HCT116 (cell line): ENCODE results near the gene DYNLT2. TPM values are rescaled to one million over a fixed set of nuclear protein-coding genes. Genes with fewer than 3 reads are reported as not detected.

ENCODE experiments used
- ATAC-seq: fragments of 200-7000 bp; cut with Tn5 transposase; 2 replicates; pipeline ENCODE4 v1.9.1; 2020; ENCODE audit warnings: mild to moderate bottlenecking, moderate library complexity
- BruUV-seq: library from RNA; stranded (reverse); fragments of 400-500 nt; replicated peaks from 2 replicates; lab custom pipeline; 2021; lab: Mats Ljungman, UMichigan
- CTCF ChIA-PET: fragments of 300-600 bp; sonication (Branson Sonifier 250); formaldehyde crosslinking; loops from one replicate; lab custom pipeline; 2021; ENCODE audit warnings: antibody characterized with exemption; lab: Charles Lee
- POLR2A ChIA-PET: fragments of 300-600, 350-600 bp; sonication (Branson Sonifier 250); formaldehyde crosslinking; loops from one replicate; lab custom pipeline; 2021; ENCODE audit warnings: antibody characterized with exemption; lab: Charles Lee
- RAD21 ChIA-PET, 2 experiments: fragments of 300-600 bp; sonication (Branson Sonifier 250); formaldehyde crosslinking; loops; one replicate each; lab custom pipeline; 2023; ENCODE audit warnings: low total read pairs in 2 of 2; ENCODE audit not compliant: uncharacterized antibody in 2 of 2, unreplicated experiment in 2 of 2, low non-redundant PET in 1 of 2; lab: Charles Lee
- DNase-seq: peaks from one replicate; pipeline ENCODE4 v3.0.0-alpha.2; 2010; ENCODE audit warnings: low read depth, low spot score
- H2AFZ ChIP-seq: fragments of 200-600 bp; shearing (Covaris generic), sonication (generic); 2 replicates; pipeline ENCODE4 v1.6.1; 2017; ENCODE audit warnings: low read depth, mixed run types, mixed read lengths, antibody characterized with exemption, low read length; ENCODE audit not compliant: poor library complexity, severe bottlenecking
- H3K27ac ChIP-seq: 2 replicates; pipeline ENCODE4 v1.5.1; 2012; ENCODE audit warnings: low read depth, low read length
- H3K27me3 ChIP-seq: fragments of 200-600 bp; sonication (generic); 2 replicates; pipeline ENCODE4 v1.6.1; 2016; ENCODE audit warnings: mixed run types, low read length, mixed read lengths; ENCODE audit not compliant: insufficient read depth
- H3K36me3 ChIP-seq, 2 experiments: fragments of 200-500 bp in 1 of 2; fragments of 200-600 bp in 1 of 2; sonication (Bioruptor generic) in 1 of 2; sonication (generic) in 1 of 2; 2 replicates each; pipeline versions ENCODE4 v1.5.1 to v1.6.1; 2014 to 2016; ENCODE audit warnings: low read length in 2 of 2, inconsistent platforms in 1 of 2, mixed read lengths in 1 of 2, mixed run types in 1 of 2; ENCODE audit not compliant: insufficient read depth in 2 of 2, control insufficient read depth in 1 of 2
- H3K4me1 ChIP-seq, 2 experiments: fragments of 200-600 bp in 1 of 2; sonication (generic) in 1 of 2; 2 replicates each; pipeline versions ENCODE4 v1.5.1 to v1.6.1; 2012 to 2017; ENCODE audit warnings: low read length in 2 of 2, inconsistent platforms in 1 of 2, mild to moderate bottlenecking in 1 of 2, mixed read lengths in 1 of 2, mixed run types in 1 of 2, moderate library complexity in 1 of 2; ENCODE audit not compliant: insufficient read depth in 2 of 2, control insufficient read depth in 1 of 2
- H3K4me2 ChIP-seq: fragments of 200-600 bp; sonication (generic); 2 replicates; pipeline ENCODE4 v1.6.1; 2017; ENCODE audit warnings: mixed run types, low read length, mixed read lengths
- H3K4me3 ChIP-seq, 2 experiments: fragments of 200-600 bp in 1 of 2; sonication (generic) in 1 of 2; replicated peaks in 1 of 2; 2 replicates each; pipeline ENCODE4 v1.5.1; 2011 to 2016; ENCODE audit warnings: low read length in 2 of 2, control low read depth in 1 of 2, low read depth in 1 of 2, mild to moderate bottlenecking in 1 of 2, mixed read lengths in 1 of 2, mixed run types in 1 of 2
- H3K79me2 ChIP-seq: fragments of 200-600 bp; sonication (generic); 2 replicates; pipeline ENCODE4 v1.6.1; 2017; ENCODE audit warnings: mild to moderate bottlenecking, mixed run types, low read length, moderate library complexity, mixed read lengths; ENCODE audit not compliant: insufficient read depth
- H3K9ac ChIP-seq: fragments of 200-600 bp; sonication (generic); 2 replicates; pipeline ENCODE4 v1.6.1; 2016; ENCODE audit warnings: low read length, mixed read lengths
- H3K9me2 ChIP-seq: fragments of 200-600 bp; sonication (generic), shearing (Covaris generic); 2 replicates; pipeline ENCODE4 v1.6.1; 2017; ENCODE audit warnings: mixed run types, mild to moderate bottlenecking, moderate library complexity; ENCODE audit not compliant: insufficient read depth
- H3K9me3 ChIP-seq, 2 experiments: fragments of 200-500 bp in 1 of 2; fragments of 200-600 bp in 1 of 2; sonication (Bioruptor generic) in 1 of 2; sonication (generic) in 1 of 2; 2 replicates each; pipeline ENCODE4 v1.6.1; 2014 to 2017; ENCODE audit warnings: low read length in 2 of 2, mixed read lengths in 2 of 2, inconsistent platforms in 1 of 2, low read depth in 1 of 2, mild to moderate bottlenecking in 1 of 2, mixed run types in 1 of 2, moderate library complexity in 1 of 2; ENCODE audit not compliant: control insufficient read depth in 1 of 2, insufficient read depth in 1 of 2
- H4K20me1 ChIP-seq: fragments of 200-600 bp; sonication (generic), shearing (Covaris generic); 2 replicates; pipeline ENCODE4 v1.6.1; 2017; ENCODE audit warnings: mixed run types, mild to moderate bottlenecking, moderate library complexity; ENCODE audit not compliant: insufficient read depth
- CBX3 ChIP-seq: IDR thresholded peaks from 2 replicates; pipeline ENCODE4 v1.6.1; 2012; ENCODE audit warnings: low read depth
- CEBPB ChIP-seq: IDR thresholded peaks from 2 replicates; pipeline ENCODE4 v1.6.1; 2012; ENCODE audit warnings: low read depth
- EZH2phosphoT487 ChIP-seq: fragments of 200-600 bp; IDR thresholded peaks from 2 replicates; pipeline ENCODE4 v1.6.1; 2018; ENCODE audit warnings: antibody characterized with exemption, borderline replicate concordance
- FOSL1 ChIP-seq: IDR thresholded peaks from 2 replicates; pipeline ENCODE4 v1.6.1; 2012; ENCODE audit warnings: low read depth
- JUND ChIP-seq: IDR thresholded peaks from 2 replicates; pipeline ENCODE4 v1.6.1; 2012
- RAD21 ChIP-seq: IDR thresholded peaks from 2 replicates; pipeline ENCODE4 v1.6.1; 2012; ENCODE audit warnings: low read depth, mild to moderate bottlenecking
- TCF7L2 ChIP-seq: IDR thresholded peaks from 2 replicates; pipeline ENCODE4 v1.7.0; 2011; ENCODE audit warnings: borderline replicate concordance, inconsistent platforms; ENCODE audit not compliant: insufficient read depth, insufficient read length; ENCODE audit errors: extremely low read depth
- YY1 ChIP-seq: IDR thresholded peaks from 2 replicates; pipeline ENCODE4 v1.6.1; 2011; ENCODE audit warnings: low read length, low read depth, moderate library complexity, mild to moderate bottlenecking; ENCODE audit not compliant: insufficient replicate concordance; ENCODE audit errors: extremely low read depth
- ZFX ChIP-seq: fragments of 450-650 bp; IDR thresholded peaks from 2 replicates; pipeline ENCODE4 v1.6.1; 2017
- intact Hi-C: fragments of 100-400 bp; cut with micrococcal nuclease; formaldehyde crosslinking; loops from 2 replicates; pipeline ENCODE4 v1.10.0; 2022
- total RNA-seq: library from RNA; stranded (reverse); gene quantifications from one replicate; pipeline ENCODE4 v1.2.1, GENCODE V29; 2021; ENCODE audit not compliant: unreplicated experiment
- TF ChIP-seq, protein P1 (sequence below): IDR thresholded peaks from 2 replicates; pipeline ENCODE4 v1.6.1; 2012; ENCODE audit warnings: low read depth
- TF ChIP-seq, protein P2 (sequence below), 3 experiments: fragments of 200-600 bp in 1 of 3; sonication (generic) in 1 of 3; IDR thresholded peaks in 2 of 3; conservative IDR thresholded peaks in 1 of 3; 2 replicates each; pipeline ENCODE4 v1.5.1; 2012 to 2017; ENCODE audit warnings: low read depth in 2 of 3, low read length in 2 of 3, antibody characterized with exemption in 1 of 3, borderline replicate concordance in 1 of 3, control low read depth in 1 of 3, mild to moderate bottlenecking in 1 of 3, mixed read lengths in 1 of 3, mixed run types in 1 of 3, moderate library complexity in 1 of 3; ENCODE audit not compliant: insufficient read depth in 1 of 3

DYNLT2 gene
- total RNA-seq, 1 experiment from 2014 or later: 1.5 TPM

DNA sequence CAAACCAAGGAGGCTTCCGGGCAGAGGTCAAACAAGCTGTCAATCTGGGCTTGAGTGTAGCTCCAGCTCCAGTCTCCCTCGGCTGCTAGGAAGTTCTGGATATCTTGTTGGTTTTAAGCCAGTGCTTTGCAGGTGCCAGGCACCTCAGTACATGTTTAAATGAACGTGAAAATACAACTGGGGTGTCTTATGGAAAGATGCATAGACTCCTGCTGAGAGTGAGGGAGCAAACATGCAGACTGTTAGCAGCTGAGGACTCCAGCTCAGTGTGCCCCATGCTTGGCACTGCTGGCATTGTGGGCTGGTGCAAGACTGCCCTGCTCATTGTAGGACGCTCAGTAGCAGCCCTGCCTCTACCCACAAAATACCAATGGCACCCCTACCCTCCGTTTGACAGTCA is 28.5 kb upstream of the DYNLT2 start (continued):
- TF ChIP-seq, protein P1, sequence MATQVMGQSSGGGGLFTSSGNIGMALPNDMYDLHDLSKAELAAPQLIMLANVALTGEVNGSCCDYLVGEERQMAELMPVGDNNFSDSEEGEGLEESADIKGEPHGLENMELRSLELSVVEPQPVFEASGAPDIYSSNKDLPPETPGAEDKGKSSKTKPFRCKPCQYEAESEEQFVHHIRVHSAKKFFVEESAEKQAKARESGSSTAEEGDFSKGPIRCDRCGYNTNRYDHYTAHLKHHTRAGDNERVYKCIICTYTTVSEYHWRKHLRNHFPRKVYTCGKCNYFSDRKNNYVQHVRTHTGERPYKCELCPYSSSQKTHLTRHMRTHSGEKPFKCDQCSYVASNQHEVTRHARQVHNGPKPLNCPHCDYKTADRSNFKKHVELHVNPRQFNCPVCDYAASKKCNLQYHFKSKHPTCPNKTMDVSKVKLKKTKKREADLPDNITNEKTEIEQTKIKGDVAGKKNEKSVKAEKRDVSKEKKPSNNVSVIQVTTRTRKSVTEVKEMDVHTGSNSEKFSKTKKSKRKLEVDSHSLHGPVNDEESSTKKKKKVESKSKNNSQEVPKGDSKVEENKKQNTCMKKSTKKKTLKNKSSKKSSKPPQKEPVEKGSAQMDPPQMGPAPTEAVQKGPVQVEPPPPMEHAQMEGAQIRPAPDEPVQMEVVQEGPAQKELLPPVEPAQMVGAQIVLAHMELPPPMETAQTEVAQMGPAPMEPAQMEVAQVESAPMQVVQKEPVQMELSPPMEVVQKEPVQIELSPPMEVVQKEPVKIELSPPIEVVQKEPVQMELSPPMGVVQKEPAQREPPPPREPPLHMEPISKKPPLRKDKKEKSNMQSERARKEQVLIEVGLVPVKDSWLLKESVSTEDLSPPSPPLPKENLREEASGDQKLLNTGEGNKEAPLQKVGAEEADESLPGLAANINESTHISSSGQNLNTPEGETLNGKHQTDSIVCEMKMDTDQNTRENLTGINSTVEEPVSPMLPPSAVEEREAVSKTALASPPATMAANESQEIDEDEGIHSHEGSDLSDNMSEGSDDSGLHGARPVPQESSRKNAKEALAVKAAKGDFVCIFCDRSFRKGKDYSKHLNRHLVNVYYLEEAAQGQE: no peak

DNA sequence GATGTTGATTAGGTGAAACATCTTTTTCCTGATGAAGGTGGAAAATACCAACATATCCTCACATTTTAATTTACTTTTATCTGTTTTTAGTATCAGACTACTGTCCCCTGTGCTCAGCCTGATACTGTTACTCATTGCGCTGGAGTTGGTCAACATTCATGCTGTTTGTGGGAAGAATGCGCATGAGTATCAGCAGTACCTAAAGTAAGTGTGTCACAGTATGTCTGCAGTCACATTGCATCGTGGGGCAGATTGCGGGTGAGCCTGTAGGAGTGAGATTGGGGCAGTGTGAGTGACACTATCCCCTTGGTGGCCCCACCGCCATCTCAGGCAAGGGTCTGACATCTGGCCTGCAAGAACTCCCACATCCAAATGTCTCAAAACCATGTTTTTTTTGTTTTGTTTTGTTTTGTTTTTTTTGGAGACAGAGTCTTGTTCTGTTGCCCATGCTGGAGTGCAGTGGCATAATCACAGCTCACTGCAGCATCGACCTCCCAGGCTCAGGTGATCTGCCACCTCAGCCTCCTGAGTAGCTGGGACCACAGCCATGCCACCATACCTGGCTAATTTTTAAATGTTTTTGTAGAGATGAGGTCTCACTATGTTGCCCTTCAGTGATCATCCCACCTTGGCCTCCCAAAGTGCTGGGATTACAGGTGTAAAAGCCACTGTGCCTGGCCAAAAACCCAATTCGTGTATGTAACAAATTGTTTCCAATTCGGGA is 27.9 kb upstream of the DYNLT2 start:
- Histone ChIP-seq H3K27ac (no peak overlapping the region), H3K4me3 (no peak overlapping the region), H3K9ac (no peak overlapping the region), H4K20me1 (no peaks in the 10 kb centered on the region), H3K9me2 (no peaks in the 10 kb centered on the region), H3K27me3 (no peaks in the 10 kb centered on the region), H3K79me2 (no peaks in the 10 kb centered on the region), H3K4me2 (no peak overlapping the region), H3K36me3 (no peaks in the 10 kb centered on the region; a peak in 1 of 4 replicates), H3K9me3 (no peaks in the 10 kb centered on the region), H3K4me1 (no peaks in the 10 kb centered on the region), H2AFZ (no peak overlapping the region)
- ChIA-PET CTCF (no interaction called here), POLR2A (no interaction called here), RAD21 (no interaction called here)
- intact Hi-C loops: no loop called here
- TF ChIP-seq, protein P2, sequence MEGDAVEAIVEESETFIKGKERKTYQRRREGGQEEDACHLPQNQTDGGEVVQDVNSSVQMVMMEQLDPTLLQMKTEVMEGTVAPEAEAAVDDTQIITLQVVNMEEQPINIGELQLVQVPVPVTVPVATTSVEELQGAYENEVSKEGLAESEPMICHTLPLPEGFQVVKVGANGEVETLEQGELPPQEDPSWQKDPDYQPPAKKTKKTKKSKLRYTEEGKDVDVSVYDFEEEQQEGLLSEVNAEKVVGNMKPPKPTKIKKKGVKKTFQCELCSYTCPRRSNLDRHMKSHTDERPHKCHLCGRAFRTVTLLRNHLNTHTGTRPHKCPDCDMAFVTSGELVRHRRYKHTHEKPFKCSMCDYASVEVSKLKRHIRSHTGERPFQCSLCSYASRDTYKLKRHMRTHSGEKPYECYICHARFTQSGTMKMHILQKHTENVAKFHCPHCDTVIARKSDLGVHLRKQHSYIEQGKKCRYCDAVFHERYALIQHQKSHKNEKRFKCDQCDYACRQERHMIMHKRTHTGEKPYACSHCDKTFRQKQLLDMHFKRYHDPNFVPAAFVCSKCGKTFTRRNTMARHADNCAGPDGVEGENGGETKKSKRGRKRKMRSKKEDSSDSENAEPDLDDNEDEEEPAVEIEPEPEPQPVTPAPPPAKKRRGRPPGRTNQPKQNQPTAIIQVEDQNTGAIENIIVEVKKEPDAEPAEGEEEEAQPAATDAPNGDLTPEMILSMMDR (IDR thresholded peaks at IDR 0.05 in 2 of 3, conservative IDR thresholded peaks at IDR 0.05 in 1 of 3; ENCODE audit: borderline replicate concordance in 1 of 3, insufficient read depth in 1 of 3, low read depth in 2 of 3, low read length in 2 of 3): no peak
- TF ChIP-seq TCF7L2 (no peak), FOSL1 (no peak), ZFX (no peak), CBX3 (no peak), YY1 (no peak), CEBPB (no peak), EZH2phosphoT487 (no peak), JUND (no peak), RAD21 (no peak)
- DNase-seq (no peak), ATAC-seq (no peak)
- no TSS peak for BruUV-seq
